ENCODE measurements around the gene MORC4.

DNA sequence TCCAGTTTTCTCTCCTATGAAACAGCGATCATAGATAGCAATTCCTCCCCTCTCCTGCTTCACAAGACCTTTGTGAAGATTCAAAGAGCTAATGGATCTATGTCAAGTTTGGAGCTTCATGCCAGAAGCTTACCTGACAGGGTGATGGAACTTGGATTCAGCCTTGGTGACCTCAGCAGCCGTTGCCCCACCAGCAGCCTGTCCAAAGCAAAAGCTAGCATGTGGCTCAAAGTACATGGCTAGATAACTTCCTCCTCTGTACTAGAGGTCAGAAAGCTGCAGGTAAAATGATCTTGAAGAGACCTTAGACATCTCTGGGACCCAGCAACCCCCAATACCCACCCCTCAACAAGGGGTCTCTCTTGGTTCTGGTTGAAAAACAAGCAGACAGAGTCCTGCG lies 98.7 kb downstream of the MORC4 start:
- TF ChIP-seq, protein P1, sequence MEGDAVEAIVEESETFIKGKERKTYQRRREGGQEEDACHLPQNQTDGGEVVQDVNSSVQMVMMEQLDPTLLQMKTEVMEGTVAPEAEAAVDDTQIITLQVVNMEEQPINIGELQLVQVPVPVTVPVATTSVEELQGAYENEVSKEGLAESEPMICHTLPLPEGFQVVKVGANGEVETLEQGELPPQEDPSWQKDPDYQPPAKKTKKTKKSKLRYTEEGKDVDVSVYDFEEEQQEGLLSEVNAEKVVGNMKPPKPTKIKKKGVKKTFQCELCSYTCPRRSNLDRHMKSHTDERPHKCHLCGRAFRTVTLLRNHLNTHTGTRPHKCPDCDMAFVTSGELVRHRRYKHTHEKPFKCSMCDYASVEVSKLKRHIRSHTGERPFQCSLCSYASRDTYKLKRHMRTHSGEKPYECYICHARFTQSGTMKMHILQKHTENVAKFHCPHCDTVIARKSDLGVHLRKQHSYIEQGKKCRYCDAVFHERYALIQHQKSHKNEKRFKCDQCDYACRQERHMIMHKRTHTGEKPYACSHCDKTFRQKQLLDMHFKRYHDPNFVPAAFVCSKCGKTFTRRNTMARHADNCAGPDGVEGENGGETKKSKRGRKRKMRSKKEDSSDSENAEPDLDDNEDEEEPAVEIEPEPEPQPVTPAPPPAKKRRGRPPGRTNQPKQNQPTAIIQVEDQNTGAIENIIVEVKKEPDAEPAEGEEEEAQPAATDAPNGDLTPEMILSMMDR (IDR thresholded peaks at IDR 0.05) = no peak
- TF ChIP-seq ZSCAN20 (CRISPR knock-in tag; IDR thresholded peaks at IDR 0.05) = no peak
- no peak for TF ChIP-seq EP300 (IDR thresholded peaks at IDR 0.05)
- no peak for TF ChIP-seq POLR2A (IDR thresholded peaks at IDR 0.05; ENCODE audit: low read length)
- TF ChIP-seq PHF8 (IDR thresholded peaks at IDR 0.05; ENCODE audit: borderline replicate concordance, low read depth) = no peak
- TF ChIP-seq CBX8 (IDR thresholded peaks at IDR 0.05) = no peak
- no peak for TF ChIP-seq RARB (CRISPR knock-in tag; IDR thresholded peaks at IDR 0.05)
- TF ChIP-seq SREBF2 (IDR thresholded peaks at IDR 0.05) = no peak
